Posterior cingulate gyrus (tissue), 11 donors: ENCODE results near the gene CASP4.
"Not testable (repeated sequence)": the region's sequence is repeated elsewhere in the genome, so short reads cannot be mapped to it uniquely, and the experiment has no call there.

Experiments used
- DNase-seq, 10 donors: peaks; one replicate each; pipeline versions ENCODE4 v3.0.0 to v3.0.0-alpha.2; 2020 to 2021; ENCODE audit warnings: mixed read lengths in 3 of 10
- intact Hi-C: fragments of 100-400 bp; cut with DNase I; formaldehyde crosslinking; loops from one replicate; pipeline ENCODE4 v1.15.1; 2023

The CASP4 gene

GRCh38 chr11:104968355-104968855 is at the start of gene CASP4:
CASP4 (minus strand) TSS chr11:104968574; CDS start chr11:104968525, 49 bp downstream.
- intact Hi-C loops: no loop called here
- DNase-seq: no peak

- DNase-seq: no peak
- intact Hi-C loops: no loop called here
These were observed 39.1 kb upstream of the CASP4 start for GRCh38 chr11:105007463-105007862.

GRCh38 chr11:105005451-105005845 is 37.1 kb upstream of the CASP4 start:
- no peak for DNase-seq

GRCh38 chr11:105004021-105004420 is 35.6 kb upstream of the CASP4 start:
- DNase-seq: no peak
- intact Hi-C loops: no loop called here

More at GRCh38 chr11:105005451-105005845, 37.1 kb upstream of the CASP4 start:
- intact Hi-C loops: no loop called here

GRCh38 chr11:105003151-105003550 is 34.8 kb upstream of the CASP4 start:
- intact Hi-C loops: no loop called here
- no peak for DNase-seq

- DNase-seq: peak in 1 of 10 donors; percentile 28
- intact Hi-C loops: no loop called here
These were observed 32.4 kb upstream of the CASP4 start for GRCh38 chr11:105000797-105001196.

GRCh38 chr11:105000167-105000566 is 31.8 kb upstream of the CASP4 start:
- no peak for DNase-seq
- intact Hi-C loops: no loop called here

GRCh38 chr11:104999721-105000120 is 31.3 kb upstream of the CASP4 start:
- intact Hi-C loops: no loop called here
- no peak for DNase-seq

GRCh38 chr11:104997288-104997687 is 28.9 kb upstream of the CASP4 start:
- DNase-seq: no peak
- intact Hi-C loops: no loop called here

GRCh38 chr11:104995001-104995408 is 26.6 kb upstream of the CASP4 start:
- DNase-seq: no peak
- intact Hi-C loops: no loop called here

- DNase-seq: no peak
- intact Hi-C loops: no loop called here
These were observed 24.4 kb upstream of the CASP4 start for GRCh38 chr11:104992781-104993180.

GRCh38 chr11:104991994-104992393 is 23.6 kb upstream of the CASP4 start:
- DNase-seq: peak in 1 of 10 donors; percentile 50
- intact Hi-C loops: no loop called here

GRCh38 chr11:104984808-104985207 is 16.4 kb upstream of the CASP4 start:
- intact Hi-C loops: no loop called here
- no peak for DNase-seq

- no peak for DNase-seq
- intact Hi-C loops: no loop called here
These were observed 11.5 kb upstream of the CASP4 start for GRCh38 chr11:104979839-104980238.

GRCh38 chr11:104973616-104974015 is 5.2 kb upstream of the CASP4 start:
- DNase-seq: no peak
- intact Hi-C loops: no loop called here

GRCh38 chr11:104972924-104973323 is 4.5 kb upstream of the CASP4 start:
- intact Hi-C loops, DNase-seq: not testable (repeated sequence)

- intact Hi-C loops: no loop called here
- no peak for DNase-seq
These were observed 2.4 kb upstream of the CASP4 start for GRCh38 chr11:104970756-104971155.

GRCh38 chr11:104968856-104969776 is 742 bp upstream of the CASP4 start:
- DNase-seq: peak in 1 of 10 donors; percentile 44
- intact Hi-C loops: no loop called here

- intact Hi-C loops: no loop called here
- DNase-seq: no peak
These were observed 630 bp downstream of the CASP4 start for GRCh38 chr11:104967534-104968354.

- DNase-seq: no peak
- intact Hi-C loops: no loop called here
These were observed 2.6 kb downstream of the CASP4 start for GRCh38 chr11:104965735-104966134.

GRCh38 chr11:104964247-104964646 is 4.1 kb downstream of the CASP4 start:
- intact Hi-C loops: no loop called here
- DNase-seq: no peak
